Measurements from ENCODE around the gene PRDM16. TPM values are rescaled to one million over a fixed set of nuclear protein-coding genes. Genes with fewer than 3 reads are reported as not detected.

Gene PRDM16
- total RNA-seq, 1 donor, result 6.5 TPM

DNA sequence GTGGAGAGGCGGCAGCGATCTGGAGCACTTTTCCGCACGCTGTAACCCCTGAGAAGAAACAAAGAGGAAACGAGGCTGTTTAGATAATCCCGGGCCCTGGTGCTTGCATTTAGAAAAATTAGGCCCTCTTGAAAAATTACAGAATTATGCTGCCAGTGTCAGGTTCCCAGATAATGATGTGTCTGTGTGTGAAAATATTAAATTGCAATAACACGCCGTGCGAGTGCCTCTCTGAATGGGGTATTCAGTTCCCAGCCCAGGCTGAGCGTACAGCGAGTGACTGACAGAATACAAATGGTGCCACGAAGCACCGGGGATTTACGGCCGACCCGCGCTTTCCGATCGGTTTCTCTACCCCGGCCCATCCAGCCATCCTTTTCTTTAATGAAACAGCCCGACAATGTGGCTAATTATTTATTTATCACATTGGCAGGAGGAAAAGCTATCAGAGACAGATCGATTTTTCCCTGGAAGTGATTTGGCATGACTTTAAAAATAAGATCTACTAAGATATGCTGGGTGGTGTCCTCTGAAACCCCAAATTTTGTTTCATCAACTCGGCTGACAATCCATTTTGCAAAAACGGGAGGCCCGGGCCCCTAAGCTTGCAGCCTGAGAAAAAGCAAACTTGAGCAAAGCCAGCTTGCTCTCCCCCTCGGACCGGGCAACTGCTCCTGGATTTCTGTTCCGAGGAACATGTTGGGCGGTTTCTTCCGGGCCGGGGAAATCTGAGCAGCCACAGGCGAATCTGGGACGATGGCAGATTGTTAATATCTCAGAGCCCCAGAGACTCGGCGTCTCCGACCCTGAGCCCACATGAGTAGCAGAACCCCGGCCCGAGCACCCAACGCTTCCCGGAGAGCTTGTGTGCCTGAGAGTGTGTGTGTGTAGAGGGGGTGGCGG lies 11.3 kb downstream of the PRDM16 start:
- no peak overlapping the region for H2AFZ ChIP-seq (ENCODE audit: low read length)
- no peak overlapping the region for H3K4me2 ChIP-seq (ENCODE audit: insufficient read depth, low read length)
- TF ChIP-seq, protein P1, sequence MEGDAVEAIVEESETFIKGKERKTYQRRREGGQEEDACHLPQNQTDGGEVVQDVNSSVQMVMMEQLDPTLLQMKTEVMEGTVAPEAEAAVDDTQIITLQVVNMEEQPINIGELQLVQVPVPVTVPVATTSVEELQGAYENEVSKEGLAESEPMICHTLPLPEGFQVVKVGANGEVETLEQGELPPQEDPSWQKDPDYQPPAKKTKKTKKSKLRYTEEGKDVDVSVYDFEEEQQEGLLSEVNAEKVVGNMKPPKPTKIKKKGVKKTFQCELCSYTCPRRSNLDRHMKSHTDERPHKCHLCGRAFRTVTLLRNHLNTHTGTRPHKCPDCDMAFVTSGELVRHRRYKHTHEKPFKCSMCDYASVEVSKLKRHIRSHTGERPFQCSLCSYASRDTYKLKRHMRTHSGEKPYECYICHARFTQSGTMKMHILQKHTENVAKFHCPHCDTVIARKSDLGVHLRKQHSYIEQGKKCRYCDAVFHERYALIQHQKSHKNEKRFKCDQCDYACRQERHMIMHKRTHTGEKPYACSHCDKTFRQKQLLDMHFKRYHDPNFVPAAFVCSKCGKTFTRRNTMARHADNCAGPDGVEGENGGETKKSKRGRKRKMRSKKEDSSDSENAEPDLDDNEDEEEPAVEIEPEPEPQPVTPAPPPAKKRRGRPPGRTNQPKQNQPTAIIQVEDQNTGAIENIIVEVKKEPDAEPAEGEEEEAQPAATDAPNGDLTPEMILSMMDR (IDR thresholded peaks at IDR 0.05; ENCODE audit: extremely low read depth, low read depth, low read length), result no peak
- DNase-seq (ENCODE audit: insufficient read length, low spot score, missing footprints), result no peak
- H3K27me3 ChIP-seq (ENCODE audit: insufficient read depth, low read length), result no peaks in the 10 kb centered on the region
- no peaks in the 10 kb centered on the region for H3K79me2 ChIP-seq (ENCODE audit: insufficient read depth, low read length)
- H3K4me3 ChIP-seq (ENCODE audit: insufficient read depth, low read length), result no peak overlapping the region
- H3K27ac ChIP-seq (ENCODE audit: low read depth, low read length), result no peak overlapping the region
- no peaks in the 10 kb centered on the region for H3K9me3 ChIP-seq (ENCODE audit: low read depth, low read length)
- H4K20me1 ChIP-seq (ENCODE audit: insufficient read depth, low read length), result peaks cover 13% of the 10 kb centered on the region
- H3K4me1 ChIP-seq (ENCODE audit: insufficient read depth, low read length), result no peaks in the 10 kb centered on the region
- no peaks in the 10 kb centered on the region for H3K36me3 ChIP-seq (ENCODE audit: insufficient read depth, low read length)

DNA sequence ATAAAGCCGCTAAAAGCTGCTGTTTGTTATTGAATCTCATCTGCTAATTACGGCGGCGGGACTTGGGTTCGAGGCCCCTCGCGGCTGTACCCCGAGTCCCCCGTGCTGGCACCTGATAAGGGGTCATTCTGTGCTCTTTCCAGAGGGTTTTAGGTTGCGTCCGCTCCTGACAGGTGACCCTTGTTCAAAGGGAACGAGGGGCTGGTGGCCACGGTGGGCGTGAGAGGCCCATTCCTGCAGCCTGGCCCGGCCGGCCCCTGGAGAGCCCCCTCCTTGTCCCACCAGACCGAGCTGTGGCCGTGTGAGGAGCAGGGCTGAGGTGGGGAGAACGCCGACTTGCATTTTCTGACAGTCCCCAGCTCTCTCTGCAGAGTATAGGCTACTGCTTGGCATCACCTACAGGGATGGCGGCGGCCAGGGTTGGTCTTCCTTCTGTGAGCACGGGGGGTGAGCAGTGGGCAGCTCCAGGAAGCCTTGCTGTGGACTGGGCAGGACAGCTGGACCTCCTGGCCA lies 12.2 kb downstream of the PRDM16 start:
- Histone ChIP-seq H4K20me1 (ENCODE audit: insufficient read depth, low read length) (peaks cover 13% of the 10 kb centered on the region), H3K4me1 (ENCODE audit: insufficient read depth, low read length) (no peaks in the 10 kb centered on the region), H3K9me3 (ENCODE audit: low read depth, low read length) (no peaks in the 10 kb centered on the region)

DNA sequence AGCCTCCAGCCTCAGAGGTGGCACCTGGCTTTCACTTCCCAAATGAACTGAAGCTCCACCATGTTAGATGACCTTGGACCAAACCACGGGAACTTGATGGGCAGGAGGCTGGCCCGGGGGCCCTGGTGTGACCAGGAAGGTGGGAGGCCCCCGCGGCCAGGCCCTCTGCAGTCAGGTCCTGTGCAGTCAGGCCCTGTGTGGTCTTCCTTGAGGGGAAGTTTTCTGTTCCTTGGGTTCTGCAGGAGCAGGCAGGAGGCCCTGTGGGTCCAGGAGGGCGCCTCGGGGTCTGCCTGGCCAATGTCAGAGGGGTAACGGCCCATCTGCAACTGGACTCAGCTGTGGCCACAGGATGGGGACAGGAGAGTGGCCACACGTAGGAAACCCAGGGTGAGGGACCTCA lies 13.0 kb downstream of the PRDM16 start:
- Histone ChIP-seq H3K36me3 (ENCODE audit: insufficient read depth, low read length) (no peaks in the 10 kb centered on the region), H3K4me1 (ENCODE audit: insufficient read depth, low read length) (no peaks in the 10 kb centered on the region), H3K4me2 (ENCODE audit: insufficient read depth, low read length) (no peak overlapping the region), H3K27ac (ENCODE audit: low read depth, low read length) (no peak overlapping the region), H4K20me1 (ENCODE audit: insufficient read depth, low read length) (peaks cover 13% of the 10 kb centered on the region), H2AFZ (ENCODE audit: low read length) (no peak overlapping the region), H3K27me3 (ENCODE audit: insufficient read depth, low read length) (no peaks in the 10 kb centered on the region), H3K4me3 (ENCODE audit: insufficient read depth, low read length) (no peak overlapping the region), H3K79me2 (ENCODE audit: insufficient read depth, low read length) (no peaks in the 10 kb centered on the region), H3K9me3 (ENCODE audit: low read depth, low read length) (no peaks in the 10 kb centered on the region)
- TF ChIP-seq, protein P1 (IDR thresholded peaks at IDR 0.05; ENCODE audit: extremely low read depth, low read depth, low read length), result no peak
- no peak for DNase-seq (ENCODE audit: insufficient read length, low spot score, missing footprints)

More for the DNA sequence above, 12.2 kb downstream of the PRDM16 start:
- Histone ChIP-seq H3K36me3 (ENCODE audit: insufficient read depth, low read length) (no peaks in the 10 kb centered on the region), H3K27ac (ENCODE audit: low read depth, low read length) (no peak overlapping the region), H3K79me2 (ENCODE audit: insufficient read depth, low read length) (no peaks in the 10 kb centered on the region), H2AFZ (ENCODE audit: low read length) (no peak overlapping the region), H3K27me3 (ENCODE audit: insufficient read depth, low read length) (no peaks in the 10 kb centered on the region), H3K4me3 (ENCODE audit: insufficient read depth, low read length) (no peak overlapping the region), H3K4me2 (ENCODE audit: insufficient read depth, low read length) (no peak overlapping the region)
- TF ChIP-seq, protein P1 (IDR thresholded peaks at IDR 0.05; ENCODE audit: extremely low read depth, low read depth, low read length), result no peak
- no peak for DNase-seq (ENCODE audit: insufficient read length, low spot score, missing footprints)

Data from osteoblast (primary cell).